Fibroblast of skin of scalp (primary cell): ENCODE data around the gene RESF1. TPM values are rescaled to one million over a fixed set of nuclear protein-coding genes. Genes with fewer than 3 reads are reported as not detected.
"Not testable (repeated sequence)": the region's sequence is repeated elsewhere in the genome, so short reads cannot be mapped to it uniquely, and the experiment has no call there.

Source experiments
- DNase-seq: peaks from one replicate; pipeline ENCODE4 v3.0.0-alpha.2; 2013
- polyA plus RNA-seq, 2 experiments: library from polyadenylated mRNA; unstranded; fragments of 120-200 nt; gene quantifications; one replicate each; pipeline ENCODE4 v1.2.1, GENCODE V29; 2013; ENCODE audit not compliant: insufficient read length in 2 of 2

The RESF1 gene
- polyA plus RNA-seq (2013, experiment 1 of 2; ENCODE audit: insufficient read length): 7.7 TPM
- polyA plus RNA-seq (2013, experiment 2 of 2; ENCODE audit: insufficient read length): 9.9 TPM

- DNase-seq: peak; percentile 85
Observed at GRCh38 chr12:31959161-31959700, at the start of gene RESF1. RESF1 (plus strand) TSS chr12:31959415; CDS start chr12:31980956, 21,541 bp downstream.

GRCh38 chr12:31914927-31915326, 44.3 kb upstream of the RESF1 start:
- DNase-seq: no peak

- no peak for DNase-seq
Observed at GRCh38 chr12:31915446-31915845, 43.8 kb upstream of the RESF1 start.

- peak; percentile 30 for DNase-seq
Observed at GRCh38 chr12:31922341-31923062, 36.7 kb upstream of the RESF1 start.

- no peak for DNase-seq
Observed at GRCh38 chr12:31923063-31923412, 36.2 kb upstream of the RESF1 start.

- DNase-seq: no peak
Observed at GRCh38 chr12:31928246-31929026, 30.8 kb upstream of the RESF1 start.

GRCh38 chr12:31929027-31929526, 30.1 kb upstream of the RESF1 start:
- no peak for DNase-seq

- no peak for DNase-seq
Observed at GRCh38 chr12:31931796-31932715, 27.2 kb upstream of the RESF1 start.

- DNase-seq: no peak
Observed at GRCh38 chr12:31944299-31944698, 14.9 kb upstream of the RESF1 start.

- DNase-seq: no peak
Observed at GRCh38 chr12:31947971-31948370, 11.2 kb upstream of the RESF1 start.

GRCh38 chr12:31948697-31949359, 10.4 kb upstream of the RESF1 start:
- not testable (repeated sequence) for DNase-seq

GRCh38 chr12:31950088-31950487, 9.1 kb upstream of the RESF1 start:
- DNase-seq: no peak

- DNase-seq: no peak
Observed at GRCh38 chr12:31950492-31950891, 8.7 kb upstream of the RESF1 start.

- no peak for DNase-seq
Observed at GRCh38 chr12:31951008-31951407, 8.2 kb upstream of the RESF1 start.

- DNase-seq: no peak
Observed at GRCh38 chr12:31951939-31952338, 7.3 kb upstream of the RESF1 start.

GRCh38 chr12:31952418-31952817, 6.8 kb upstream of the RESF1 start:
- DNase-seq: no peak

- DNase-seq: no peak
Observed at GRCh38 chr12:31954925-31955858, 4.0 kb upstream of the RESF1 start.

GRCh38 chr12:31958569-31959160, 550 bp upstream of the RESF1 start:
- DNase-seq: no peak

- DNase-seq: peak; percentile 55
Observed at GRCh38 chr12:31959701-31960391, 631 bp downstream of the RESF1 start.
